Subcutaneous adipose tissue (tissue), 4 donors: ENCODE results near the gene BOD1L1. TPM values are rescaled to one million over a fixed set of nuclear protein-coding genes. Genes with fewer than 3 reads are reported as not detected.

Source experiments
- CTCF ChIP-seq: fragments of 450-650 bp; IDR thresholded peaks from one replicate; pipeline ENCODE4 v1.5.1; 2016; ENCODE audit warnings: low read depth, mild to moderate bottlenecking, control low read depth, antibody characterized with exemption, moderate library complexity
- total RNA-seq, 4 donors: library from RNA; depleted of rRNA; stranded (reverse); fragments of >200 nt; gene quantifications; one replicate each; pipeline ENCODE4 v1.1.0, GENCODE V29; 2016

Gene BOD1L1
- total RNA-seq, 4 donors from 2014 or later = 41.1 to 51.4 (median 43.1) TPM

DNA sequence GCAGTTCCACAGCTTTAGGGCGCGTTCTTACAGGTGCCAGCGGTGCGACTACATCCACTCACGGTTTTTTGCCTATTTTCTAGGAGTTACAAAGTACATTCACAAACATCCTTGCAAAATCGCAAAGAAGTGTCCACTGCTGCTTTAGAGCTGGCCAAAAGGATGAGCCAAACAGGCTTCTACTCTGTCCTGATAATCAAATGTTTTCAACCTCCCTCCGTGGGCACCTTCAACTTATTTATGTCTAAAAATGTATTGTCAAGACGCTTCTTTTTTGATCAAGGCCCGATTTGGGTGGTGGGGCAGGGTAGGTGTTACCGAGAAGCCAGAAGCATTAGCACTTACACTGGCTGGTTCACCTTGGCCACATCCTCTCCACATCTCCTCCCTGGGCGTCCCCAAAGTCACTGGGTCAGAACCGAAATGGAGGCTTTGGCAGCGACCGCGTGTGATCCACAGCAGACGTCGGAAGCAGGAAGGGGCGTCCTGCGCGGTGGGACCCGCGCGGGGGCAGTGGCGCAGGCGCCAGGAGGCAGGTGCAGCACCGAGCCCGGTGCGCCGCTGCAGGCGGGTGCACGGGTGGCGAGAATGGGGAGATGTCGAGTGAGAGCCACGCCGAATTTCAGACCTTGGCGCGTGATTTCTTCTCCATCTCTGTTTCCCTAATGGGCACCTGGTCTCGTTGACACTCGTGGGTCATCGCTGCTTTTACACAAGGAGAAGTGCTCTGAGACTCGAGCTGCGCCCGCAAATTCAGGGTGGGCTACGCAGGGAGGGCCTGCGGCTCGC, 100.1 kb downstream of the BOD1L1 start:
- no peak for TF ChIP-seq CTCF

- TF ChIP-seq CTCF = no peak
Observed at GRCh38 chr4:13526658-13527057, 100.9 kb downstream of the BOD1L1 start.

GRCh38 chr4:13525606-13526281, 101.8 kb downstream of the BOD1L1 start:
- TF ChIP-seq CTCF = no peak

- TF ChIP-seq CTCF = no peak
Observed at GRCh38 chr4:13524504-13525243, 102.9 kb downstream of the BOD1L1 start.

DNA sequence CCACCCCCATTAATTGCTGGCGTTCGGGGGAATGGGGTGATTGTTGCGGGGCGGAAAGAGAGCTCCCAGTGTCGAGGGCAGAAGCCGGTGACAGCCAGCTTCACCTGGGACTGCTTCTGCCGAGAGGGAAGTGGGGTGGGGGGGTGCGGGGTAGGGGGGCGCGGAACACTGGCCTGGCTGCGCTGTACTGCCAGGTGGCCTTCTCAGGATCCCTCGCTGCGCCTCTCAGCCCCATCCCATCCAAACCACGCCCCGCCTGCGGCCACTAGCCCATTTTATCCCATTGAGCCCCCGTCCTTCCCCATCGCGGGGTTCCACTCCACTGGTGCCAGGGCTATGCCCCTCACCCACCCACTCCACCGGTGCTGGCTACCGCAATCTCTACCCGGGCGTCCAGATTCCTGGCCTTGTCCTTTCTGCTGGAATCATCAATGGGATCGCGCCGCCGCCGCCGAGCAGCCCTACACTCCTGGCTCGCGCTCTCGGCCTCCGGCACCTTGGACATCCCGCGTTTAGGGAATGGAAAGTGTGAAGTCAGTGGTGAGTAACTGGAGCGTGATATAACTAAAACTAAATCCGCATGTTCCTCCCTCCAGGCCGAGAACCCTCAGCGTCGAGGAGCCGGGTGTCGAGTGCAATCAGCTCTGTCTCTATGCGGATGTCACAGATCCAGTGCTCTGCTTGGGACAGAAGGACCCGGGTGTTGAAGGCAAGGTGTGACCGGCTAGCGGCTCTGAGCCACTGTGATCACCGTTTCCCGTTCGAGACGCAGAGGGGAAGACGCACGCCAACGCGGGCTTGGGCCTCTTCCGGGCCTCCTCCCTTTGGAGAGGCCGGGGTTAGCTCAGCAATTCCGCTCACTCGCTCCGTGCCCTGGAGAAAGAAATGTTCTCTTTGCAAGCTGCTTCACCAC, 103.7 kb downstream of the BOD1L1 start:
- no peak for TF ChIP-seq CTCF

GRCh38 chr4:13523105-13523477, 104.4 kb downstream of the BOD1L1 start:
- TF ChIP-seq CTCF = no peak
